HG02759 (cell line): ENCODE measurements around the gene LRP1B.

Experiments used
- ATAC-seq: cut with Tn5 transposase; IDR thresholded peaks from one replicate; pipeline ENCODE4 v1.9.1; 2021; ENCODE audit warnings: mild to moderate bottlenecking, moderate library complexity; ENCODE audit not compliant: unreplicated experiment

The LRP1B gene

DNA sequence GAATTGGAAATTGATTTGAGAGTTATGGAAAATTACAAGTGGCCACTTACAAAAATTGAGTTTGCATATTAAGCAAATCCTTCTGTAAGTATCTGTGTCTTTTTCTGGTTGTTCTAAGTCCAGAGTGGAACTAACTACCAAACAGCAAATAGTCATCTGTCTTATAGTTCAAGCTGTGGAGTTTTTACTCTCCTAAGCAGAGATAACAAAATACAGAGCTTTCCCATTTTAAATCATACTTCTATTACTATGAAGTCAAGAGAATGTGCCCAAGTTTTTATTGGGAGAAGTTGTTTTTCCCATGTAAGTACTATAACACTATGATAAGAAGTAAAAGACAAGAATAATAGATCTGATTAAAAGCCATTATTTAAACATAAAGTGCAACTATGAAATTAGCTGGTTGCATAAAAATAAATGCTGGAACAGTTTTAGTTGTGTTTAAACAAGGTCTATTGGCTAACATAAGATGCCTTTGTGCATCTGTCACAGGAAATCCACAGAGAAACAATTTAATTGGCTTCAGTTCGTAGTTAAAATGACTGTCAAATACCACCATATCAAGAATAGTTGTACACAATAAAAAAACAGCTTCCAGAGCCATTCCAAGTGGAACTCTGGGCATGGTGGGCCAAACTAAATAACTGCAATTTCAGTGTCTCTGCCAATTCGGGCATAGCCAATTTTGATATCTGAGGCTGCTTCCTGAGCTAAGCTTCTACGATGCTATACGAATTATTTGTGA is 1883.2 kb downstream of the LRP1B start:
- ATAC-seq = no peak

DNA sequence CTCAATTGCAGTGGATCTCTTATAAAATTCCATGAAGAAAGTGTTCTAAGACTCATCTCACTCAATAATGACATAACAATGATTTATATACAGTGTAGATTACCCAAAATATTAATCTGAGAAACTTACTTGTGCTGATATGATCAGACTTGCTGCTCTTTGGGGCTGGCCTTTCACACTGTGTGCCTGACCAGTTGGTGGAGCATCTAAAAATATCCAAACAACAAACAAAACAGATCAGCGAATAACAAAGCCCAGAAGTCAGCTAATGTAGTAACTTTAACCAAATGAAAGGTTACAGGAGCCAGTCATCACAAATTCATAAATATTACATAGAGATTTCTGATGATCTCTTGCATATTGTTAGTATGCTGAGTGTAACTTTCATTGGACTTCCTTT is 1883.9 kb downstream of the LRP1B start:
- ATAC-seq = no peak

DNA sequence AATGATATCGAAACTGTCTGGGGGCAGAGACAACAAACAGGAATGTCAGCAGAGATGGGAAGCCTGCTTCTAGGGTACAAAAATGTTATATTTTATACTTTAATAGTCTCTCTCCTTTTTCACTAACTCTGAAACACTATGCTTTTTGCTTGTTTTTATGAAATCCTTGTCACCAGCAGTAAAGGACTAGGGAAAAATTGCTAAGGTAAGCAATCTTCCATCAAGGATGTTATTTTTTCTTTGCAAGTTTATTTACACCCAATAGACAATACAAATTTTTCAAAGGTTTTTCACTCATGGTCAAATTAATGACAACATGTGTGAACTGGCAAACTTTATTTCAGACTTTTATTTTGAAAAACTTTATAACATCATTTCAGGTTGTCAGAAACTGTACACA is 1884.8 kb downstream of the LRP1B start:
- no peak for ATAC-seq

DNA sequence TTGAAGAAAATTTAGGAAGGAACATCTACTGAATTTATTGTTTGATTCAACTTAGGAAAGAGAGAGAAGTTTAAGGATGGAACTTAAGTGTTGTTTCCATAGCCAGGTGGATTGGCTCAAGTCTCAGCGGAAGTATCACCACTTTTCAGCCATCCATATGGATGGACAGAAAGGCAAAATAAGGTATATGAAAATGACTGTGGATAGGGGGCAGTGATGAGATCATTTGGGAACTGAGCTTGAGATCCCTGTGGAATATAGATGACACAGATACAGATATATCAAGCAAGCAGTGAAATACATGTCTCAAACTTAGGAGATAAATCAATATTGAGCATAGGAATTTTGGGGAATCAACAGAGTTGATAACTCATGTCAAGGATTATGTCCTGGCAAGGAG is 1887.9 kb downstream of the LRP1B start:
- ATAC-seq = no peak

DNA sequence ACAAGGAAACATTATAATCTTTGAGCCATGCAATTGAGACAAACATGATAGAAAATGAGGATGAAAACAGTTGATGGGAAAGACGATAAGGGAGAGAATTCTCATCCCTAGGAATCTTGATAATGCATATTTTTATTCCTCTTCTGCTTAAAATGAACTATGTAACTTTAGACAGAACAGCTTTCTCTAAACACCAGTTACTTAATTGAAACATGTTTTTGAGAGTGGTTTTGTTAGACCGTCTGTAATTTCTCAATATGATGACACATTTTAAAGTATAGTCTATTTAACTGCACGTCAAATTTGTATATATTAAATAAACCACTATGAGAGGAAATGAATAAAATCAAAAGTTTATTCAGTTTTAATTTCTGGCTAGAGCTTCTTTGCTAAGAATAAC is 1896.7 kb downstream of the LRP1B start:
- ATAC-seq = no peak

DNA sequence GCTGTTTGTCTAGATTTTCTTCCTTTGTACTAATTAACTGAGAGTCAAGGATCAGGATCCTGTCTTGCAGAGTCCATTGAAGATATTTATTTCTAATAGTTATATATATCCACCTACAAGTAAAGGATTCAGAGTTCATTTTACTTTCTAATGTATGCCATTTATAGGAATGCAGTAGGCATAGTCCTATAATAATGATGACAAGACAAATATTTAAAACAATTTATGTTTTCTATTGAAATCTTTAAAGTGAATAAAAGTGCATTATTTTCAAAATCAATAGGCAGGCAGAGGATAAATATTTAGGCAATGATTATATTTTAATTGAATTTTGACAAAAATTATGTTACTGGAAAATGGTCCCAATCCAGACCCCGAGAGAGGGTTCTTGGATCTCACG is 1919.9 kb downstream of the LRP1B start:
- no peak for ATAC-seq

DNA sequence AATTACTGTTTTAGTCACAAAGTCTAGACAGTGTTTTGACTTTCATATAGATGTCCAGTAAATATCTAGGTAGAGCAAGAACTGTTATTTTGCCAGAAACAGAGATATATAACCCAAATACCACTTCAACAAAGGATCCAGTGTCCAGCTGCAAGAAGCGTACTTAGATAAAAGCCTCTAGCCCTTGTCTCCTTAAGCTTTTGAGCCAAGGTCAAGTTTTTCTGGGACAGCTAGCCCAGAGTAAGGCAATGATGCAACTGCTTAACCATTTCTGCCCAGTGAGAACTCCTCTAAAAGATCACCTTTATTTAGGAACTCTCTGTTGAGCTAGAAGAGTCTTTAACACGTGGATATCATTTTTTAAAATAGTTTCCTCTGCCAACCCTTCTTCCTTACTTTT is 1925.7 kb downstream of the LRP1B start:
- ATAC-seq = no peak

DNA sequence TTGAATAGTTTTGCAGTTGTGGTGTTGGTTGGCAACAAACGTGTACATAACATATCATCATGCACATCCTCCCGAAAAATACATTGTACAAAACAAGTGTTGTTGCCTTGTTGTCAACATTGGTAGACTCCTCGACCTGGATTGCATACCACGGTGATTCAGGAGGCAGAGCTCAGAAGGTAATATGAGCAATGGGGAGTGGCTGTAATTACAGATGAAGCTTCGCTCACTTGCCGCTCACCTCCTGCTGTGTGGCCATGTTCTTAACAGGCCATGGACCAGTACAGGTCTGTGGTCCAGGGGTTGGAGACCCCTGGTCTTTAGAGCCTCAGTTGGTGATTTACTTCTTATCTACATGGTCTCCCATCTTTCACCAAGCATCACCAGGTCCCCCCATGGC is 1927.5 kb downstream of the LRP1B start:
- ATAC-seq = no peak

DNA sequence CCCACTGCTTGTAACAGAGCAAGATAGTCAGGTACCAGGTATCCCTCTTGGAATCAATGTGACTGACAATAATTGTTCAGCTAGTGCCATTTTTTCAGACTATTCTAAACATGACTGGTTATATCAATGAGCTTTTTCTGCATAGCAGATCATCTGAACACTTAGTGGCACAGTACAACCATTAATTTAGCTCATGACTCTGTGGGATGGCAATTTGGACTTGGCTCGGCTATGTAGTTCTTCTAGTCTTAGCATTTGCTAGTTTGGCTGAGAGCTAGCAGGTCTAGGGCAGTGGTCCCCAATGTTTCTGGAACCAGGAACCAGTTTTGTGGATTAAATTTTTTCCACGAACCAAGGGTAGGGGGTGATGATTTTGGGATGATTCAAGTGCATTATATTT is 1929.2 kb downstream of the LRP1B start:
- no peak for ATAC-seq

DNA sequence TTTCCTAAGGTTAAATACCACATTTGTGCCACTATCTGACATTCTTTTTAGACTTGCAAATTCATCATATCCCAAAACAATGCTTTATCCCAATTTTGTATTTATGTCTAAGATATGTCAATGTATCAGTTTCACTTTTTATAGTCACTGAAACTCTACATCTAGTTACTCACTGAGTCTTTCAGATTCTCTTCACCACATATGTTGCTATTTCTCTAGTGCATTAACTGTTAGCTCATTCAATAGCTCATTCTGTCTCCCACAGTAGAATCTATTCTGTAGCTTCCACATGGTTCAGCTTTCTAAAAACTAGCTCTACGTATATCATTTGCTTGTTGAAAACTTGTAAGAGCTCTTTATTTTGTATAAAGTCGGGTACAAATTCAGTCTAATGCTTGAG is 1930.1 kb downstream of the LRP1B start:
- no peak for ATAC-seq

DNA sequence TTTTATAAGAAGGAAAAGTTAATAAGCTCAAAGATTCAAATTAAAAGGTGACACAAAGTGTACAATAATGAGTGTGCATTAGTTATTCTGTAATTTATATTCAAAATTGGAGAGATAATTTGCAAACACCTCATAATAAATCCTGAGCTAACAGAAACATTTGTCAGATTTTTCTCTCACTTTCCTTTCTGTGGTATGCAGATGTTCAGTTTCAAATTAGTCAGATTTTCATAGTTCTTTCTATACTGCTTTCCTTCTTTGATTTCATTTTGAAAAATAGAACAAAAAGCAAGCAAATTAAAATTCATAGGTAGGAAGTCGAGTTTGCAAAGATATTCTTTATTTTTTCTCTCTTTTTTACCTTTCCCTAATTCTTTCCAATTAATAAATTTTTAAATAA is 1930.5 kb downstream of the LRP1B start:
- no peak for ATAC-seq

DNA sequence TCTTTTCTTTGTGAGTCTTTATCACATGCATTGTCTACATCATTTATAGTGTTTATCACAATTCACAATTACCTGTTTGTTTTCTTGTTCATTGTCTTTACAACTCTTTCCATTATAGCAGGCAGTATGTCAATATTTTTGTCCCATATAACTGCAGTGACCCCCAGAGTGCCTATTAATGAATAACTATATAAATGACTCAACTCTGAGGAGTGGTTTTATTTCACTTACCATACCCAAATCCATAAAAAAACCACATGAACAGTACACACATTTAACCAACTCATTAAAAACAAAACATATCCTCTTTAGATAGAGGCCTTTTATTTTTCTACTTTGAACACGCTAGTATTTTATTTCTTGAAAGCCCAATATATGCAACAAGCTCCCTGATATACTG is 1931.5 kb downstream of the LRP1B start:
- no peak for ATAC-seq

DNA sequence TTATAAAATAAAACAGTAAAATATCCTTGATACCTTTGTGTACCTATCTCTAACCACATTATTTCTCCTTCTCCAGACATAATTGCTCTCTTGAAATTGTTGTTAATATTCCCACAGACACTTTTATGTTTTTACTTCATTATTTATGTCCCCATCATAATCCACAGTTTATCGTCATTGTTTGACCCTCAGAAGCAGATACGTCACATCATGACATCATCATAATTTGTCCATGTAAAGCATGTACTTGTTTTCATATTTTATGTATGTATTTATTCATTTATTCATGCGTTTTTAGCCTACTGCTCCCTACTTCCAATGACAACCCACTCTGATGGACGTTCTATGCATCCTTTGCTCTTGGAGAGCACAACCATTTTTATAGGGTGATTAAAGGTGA is 1943.7 kb downstream of the LRP1B start:
- no peak for ATAC-seq

DNA sequence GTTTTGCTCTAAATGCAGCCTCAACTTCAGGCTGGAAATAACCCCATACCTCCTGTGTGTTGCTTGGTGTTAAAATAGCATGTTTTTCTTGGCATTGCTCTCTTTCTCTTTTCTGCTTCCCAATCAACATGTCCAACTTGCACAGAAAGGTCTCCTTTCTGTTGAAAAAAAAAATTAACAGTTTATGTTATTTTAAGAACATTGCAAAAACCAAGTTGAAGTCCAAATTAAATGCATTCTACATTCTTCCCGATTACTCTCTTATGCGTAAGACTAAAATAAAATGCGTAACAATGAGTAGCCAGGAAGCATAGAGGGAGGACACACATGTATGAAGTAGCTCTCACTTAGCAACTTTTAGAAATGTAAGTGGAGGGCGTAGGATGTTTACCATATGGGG is 1944.5 kb downstream of the LRP1B start:
- no peak for ATAC-seq

DNA sequence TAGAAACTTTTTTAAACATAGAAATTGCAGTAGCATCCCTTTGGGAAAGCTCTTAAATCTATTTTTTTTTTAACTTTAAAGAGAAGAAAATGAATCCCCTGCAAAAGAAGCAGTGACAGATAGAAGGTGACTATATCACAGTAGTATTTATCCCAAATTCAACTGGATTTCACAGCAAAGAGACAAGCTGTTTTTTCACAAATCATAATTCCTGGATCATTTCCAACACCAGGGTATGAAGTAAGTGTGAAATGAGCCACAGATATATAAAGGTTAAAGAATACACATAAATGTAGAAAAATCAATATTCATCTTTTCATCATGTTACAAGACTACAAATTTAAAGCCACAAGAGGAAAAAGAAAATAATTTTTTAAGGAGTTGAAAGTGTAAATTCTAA is 1945.7 kb downstream of the LRP1B start:
- ATAC-seq = no peak

DNA sequence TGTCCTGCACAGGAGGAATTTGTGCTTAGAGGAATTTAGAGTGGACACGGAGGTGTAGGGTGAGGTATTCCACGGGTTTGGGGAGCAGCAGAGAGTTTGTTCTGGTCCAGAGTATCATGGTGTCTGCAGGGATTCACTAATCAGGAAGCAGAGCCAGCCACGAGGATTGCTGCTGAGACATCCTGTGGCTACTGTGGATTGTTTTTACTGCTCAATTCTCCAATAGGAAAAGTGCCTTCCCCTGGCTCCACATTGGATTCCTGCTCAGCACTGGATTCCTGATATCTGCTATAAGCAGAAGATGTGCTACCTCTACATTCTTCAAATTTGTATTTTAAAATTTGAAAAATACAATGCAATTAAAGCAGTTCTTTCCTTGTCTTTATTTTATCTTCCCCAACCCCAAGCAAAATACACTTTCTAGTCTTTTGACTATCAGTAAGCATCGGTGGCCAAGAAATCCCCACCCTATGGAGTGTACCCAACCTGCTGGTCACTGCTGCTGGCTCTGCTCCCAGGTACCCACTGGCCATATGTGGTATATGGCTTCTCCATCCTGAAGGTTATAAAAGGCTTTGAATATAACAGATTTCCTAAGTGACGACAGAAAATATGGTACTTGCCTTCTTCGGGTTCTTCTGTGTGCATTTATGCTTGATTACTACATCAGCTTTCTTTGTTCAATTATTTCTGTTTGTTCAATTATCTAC is 1947.6 kb downstream of the LRP1B start:
- no peak for ATAC-seq
